SK-N-SH treated with all-trans-retinoic acid at 6 μM for 48 hours (cell line): ENCODE results near the gene LMO7.

Source experiments
- ATAC-seq: fragments of 200-7000 bp; cut with Tn5 transposase; 3 replicates; pipeline ENCODE4 v1.9.1; 2020; ENCODE audit warnings: mild to moderate bottlenecking, moderate library complexity
- ARNTL ChIP-seq: fragments of 450-650 bp; formaldehyde crosslinking; IDR thresholded peaks from 2 replicates; pipeline ENCODE4 v1.5.0; 2020; ENCODE audit warnings: low read depth, mild to moderate bottlenecking, moderate library complexity, borderline replicate concordance
- BACH2 ChIP-seq: fragments of 250-450 bp; sonication (Bioruptor Pico); IDR thresholded peaks from 2 replicates; pipeline ENCODE4 v1.9.0; 2021; ENCODE audit warnings: mild to moderate bottlenecking, borderline replicate concordance
- CREB5 ChIP-seq: fragments of 250-450 bp; sonication (Bioruptor Pico); IDR thresholded peaks from 2 replicates; pipeline ENCODE4 v1.5.1; 2020; ENCODE audit warnings: low read depth, mild to moderate bottlenecking, moderate library complexity
- CSDC2 ChIP-seq: fragments of 250-450 bp; sonication (Bioruptor Pico); IDR thresholded peaks from 2 replicates; pipeline ENCODE4 v1.5.0; 2020; ENCODE audit warnings: mild to moderate bottlenecking, moderate library complexity
- CSRNP3 ChIP-seq: fragments of 250-450 bp; sonication (Bioruptor Pico); IDR thresholded peaks from 2 replicates; pipeline ENCODE4 v1.5.1; 2021; ENCODE audit warnings: mild to moderate bottlenecking, moderate library complexity
- ESRRG ChIP-seq: fragments of 250-450 bp; sonication (Bioruptor Pico); IDR thresholded peaks from 2 replicates; pipeline ENCODE4 v1.6.1; 2021; ENCODE audit warnings: mild to moderate bottlenecking
- GLIS3 ChIP-seq: fragments of 250-450 bp; sonication (Bioruptor Pico); IDR thresholded peaks from 2 replicates; pipeline ENCODE4 v1.5.0; 2020; ENCODE audit warnings: mild to moderate bottlenecking, moderate library complexity
- ISL1 ChIP-seq: fragments of 250-450 bp; sonication (Bioruptor Pico); IDR thresholded peaks from 2 replicates; pipeline ENCODE4 v2.1.2; 2022; ENCODE audit warnings: mild to moderate bottlenecking, moderate library complexity
- OSR1 ChIP-seq: fragments of 250-450 bp; sonication (Bioruptor Pico); IDR thresholded peaks from 2 replicates; pipeline ENCODE4 v1.8.0; 2022; ENCODE audit warnings: moderate library complexity, mild to moderate bottlenecking, inconsistent platforms
- PATZ1 ChIP-seq: fragments of 250-450 bp; sonication (Bioruptor Pico); IDR thresholded peaks from 2 replicates; pipeline ENCODE4 v1.8.0; 2020; ENCODE audit warnings: mild to moderate bottlenecking, moderate library complexity, borderline replicate concordance
- POU6F1 ChIP-seq: fragments of 250-450 bp; sonication (Bioruptor Pico); IDR thresholded peaks from 2 replicates; pipeline ENCODE4 v1.8.0; 2021; ENCODE audit warnings: low read depth, mild to moderate bottlenecking, moderate library complexity, borderline replicate concordance
- PPARA ChIP-seq: fragments of 250-450 bp; sonication (Bioruptor Pico); IDR thresholded peaks from 2 replicates; pipeline ENCODE4 v1.5.0; 2020; ENCODE audit warnings: mild to moderate bottlenecking, borderline replicate concordance
- SNAI2 ChIP-seq: fragments of 250-450 bp; sonication (Bioruptor Pico); IDR thresholded peaks from 2 replicates; pipeline ENCODE4 v1.5.0; 2020; ENCODE audit warnings: mild to moderate bottlenecking, moderate library complexity
- TCF4 ChIP-seq: fragments of 250-450 bp; sonication (Bioruptor Pico); IDR thresholded peaks from 2 replicates; pipeline ENCODE4 v1.8.0; 2021; ENCODE audit warnings: mild to moderate bottlenecking, moderate library complexity, borderline replicate concordance
- TOX ChIP-seq: fragments of 250-450 bp; sonication (Bioruptor Pico); IDR thresholded peaks from 2 replicates; pipeline ENCODE4 v1.8.0; 2021; ENCODE audit warnings: mild to moderate bottlenecking, moderate library complexity, borderline replicate concordance
- ZC3H10 ChIP-seq: fragments of 250-450 bp; sonication (Bioruptor Pico); IDR thresholded peaks from 2 replicates; pipeline ENCODE4 v1.5.1; 2021; ENCODE audit warnings: mild to moderate bottlenecking, moderate library complexity
- ZFP3 ChIP-seq: fragments of 250-450 bp; sonication (Bioruptor Pico); IDR thresholded peaks from 2 replicates; pipeline ENCODE4 v1.5.0; 2020; ENCODE audit warnings: mild to moderate bottlenecking, moderate library complexity
- ZFP30 ChIP-seq: fragments of 450-650 bp; formaldehyde crosslinking; IDR thresholded peaks from 2 replicates; pipeline ENCODE4 v1.5.0; 2022; ENCODE audit warnings: mild to moderate bottlenecking, moderate library complexity
- ZNF565 ChIP-seq: fragments of 450-650 bp; formaldehyde crosslinking; conservative IDR thresholded peaks from 2 replicates; pipeline ENCODE4 v1.5.0; 2020; ENCODE audit warnings: low read depth, mild to moderate bottlenecking, moderate library complexity
- ZNF70 ChIP-seq: fragments of 450-650 bp; formaldehyde crosslinking; IDR thresholded peaks from 2 replicates; pipeline ENCODE4 v1.5.0; 2020; ENCODE audit warnings: mild to moderate bottlenecking, moderate library complexity
- ZNF8 ChIP-seq: fragments of 450-650 bp; formaldehyde crosslinking; IDR thresholded peaks from 2 replicates; pipeline ENCODE4 v1.5.0; 2020; ENCODE audit warnings: mild to moderate bottlenecking, moderate library complexity
- TF ChIP-seq, protein P1 (sequence below): fragments of 250-450 bp; sonication (Bioruptor Pico); IDR thresholded peaks from 2 replicates; pipeline ENCODE4 v1.5.0; 2020; ENCODE audit warnings: mild to moderate bottlenecking, moderate library complexity

LMO7 gene

DNA sequence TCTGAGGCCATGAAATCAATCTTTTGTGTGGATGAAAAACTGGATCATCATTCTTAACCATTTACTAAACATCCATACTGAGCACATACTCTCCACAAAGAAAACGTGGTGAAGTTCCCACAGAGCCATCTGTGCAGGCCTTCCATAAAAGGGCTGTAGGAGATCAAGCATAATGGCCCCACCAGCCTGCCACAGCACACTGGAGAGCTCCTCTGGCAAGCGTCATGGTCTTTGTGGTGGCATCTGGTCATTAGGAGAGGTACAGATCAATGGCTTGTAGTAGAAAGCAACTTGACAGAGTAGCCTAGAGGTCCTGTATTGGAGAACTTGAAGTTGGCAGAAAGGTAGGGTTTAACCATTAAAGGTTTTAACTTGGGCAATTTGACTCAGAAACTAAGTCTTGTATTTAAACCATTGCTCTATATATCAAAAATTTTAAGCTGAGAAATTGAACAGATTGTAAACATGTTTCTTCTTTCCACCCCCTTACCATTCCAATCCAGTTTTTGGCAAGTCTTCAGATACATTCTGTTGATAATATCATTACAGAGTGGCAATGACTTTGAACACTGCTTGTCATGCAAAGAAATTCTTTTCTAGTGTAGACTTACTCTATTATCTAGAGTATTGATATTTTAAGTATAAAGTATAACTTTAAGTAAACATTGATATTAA, 128.3 kb downstream of the LMO7 start:
- no peak for TF ChIP-seq BACH2 (CRISPR knock-in tag)
- TF ChIP-seq TCF4 (CRISPR knock-in tag), result no peak
- TF ChIP-seq TOX (CRISPR knock-in tag), result no peak
- TF ChIP-seq ZC3H10 (CRISPR knock-in tag), result no peak
- TF ChIP-seq ZFP30 (CRISPR knock-in tag), result no peak
- TF ChIP-seq, protein P1, sequence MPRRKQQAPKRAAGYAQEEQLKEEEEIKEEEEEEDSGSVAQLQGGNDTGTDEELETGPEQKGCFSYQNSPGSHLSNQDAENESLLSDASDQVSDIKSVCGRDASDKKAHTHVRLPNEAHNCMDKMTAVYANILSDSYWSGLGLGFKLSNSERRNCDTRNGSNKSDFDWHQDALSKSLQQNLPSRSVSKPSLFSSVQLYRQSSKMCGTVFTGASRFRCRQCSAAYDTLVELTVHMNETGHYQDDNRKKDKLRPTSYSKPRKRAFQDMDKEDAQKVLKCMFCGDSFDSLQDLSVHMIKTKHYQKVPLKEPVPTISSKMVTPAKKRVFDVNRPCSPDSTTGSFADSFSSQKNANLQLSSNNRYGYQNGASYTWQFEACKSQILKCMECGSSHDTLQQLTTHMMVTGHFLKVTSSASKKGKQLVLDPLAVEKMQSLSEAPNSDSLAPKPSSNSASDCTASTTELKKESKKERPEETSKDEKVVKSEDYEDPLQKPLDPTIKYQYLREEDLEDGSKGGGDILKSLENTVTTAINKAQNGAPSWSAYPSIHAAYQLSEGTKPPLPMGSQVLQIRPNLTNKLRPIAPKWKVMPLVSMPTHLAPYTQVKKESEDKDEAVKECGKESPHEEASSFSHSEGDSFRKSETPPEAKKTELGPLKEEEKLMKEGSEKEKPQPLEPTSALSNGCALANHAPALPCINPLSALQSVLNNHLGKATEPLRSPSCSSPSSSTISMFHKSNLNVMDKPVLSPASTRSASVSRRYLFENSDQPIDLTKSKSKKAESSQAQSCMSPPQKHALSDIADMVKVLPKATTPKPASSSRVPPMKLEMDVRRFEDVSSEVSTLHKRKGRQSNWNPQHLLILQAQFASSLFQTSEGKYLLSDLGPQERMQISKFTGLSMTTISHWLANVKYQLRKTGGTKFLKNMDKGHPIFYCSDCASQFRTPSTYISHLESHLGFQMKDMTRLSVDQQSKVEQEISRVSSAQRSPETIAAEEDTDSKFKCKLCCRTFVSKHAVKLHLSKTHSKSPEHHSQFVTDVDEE, result no peak
- TF ChIP-seq ISL1 (CRISPR knock-in tag), result no peak
- no peak for TF ChIP-seq CSRNP3 (CRISPR knock-in tag)
- TF ChIP-seq ARNTL (CRISPR knock-in tag), result no peak
- no peak for TF ChIP-seq CSDC2
- no peak for ATAC-seq

GRCh38 chr13:75764926-75765310, 128.8 kb downstream of the LMO7 start:
- TF ChIP-seq ZFP30 (CRISPR knock-in tag) (no peak), TCF4 (CRISPR knock-in tag) (no peak), ZC3H10 (CRISPR knock-in tag) (no peak), ESRRG (CRISPR knock-in tag) (no peak), OSR1 (CRISPR knock-in tag) (no peak), PPARA (no peak)
- no peak for ATAC-seq

DNA sequence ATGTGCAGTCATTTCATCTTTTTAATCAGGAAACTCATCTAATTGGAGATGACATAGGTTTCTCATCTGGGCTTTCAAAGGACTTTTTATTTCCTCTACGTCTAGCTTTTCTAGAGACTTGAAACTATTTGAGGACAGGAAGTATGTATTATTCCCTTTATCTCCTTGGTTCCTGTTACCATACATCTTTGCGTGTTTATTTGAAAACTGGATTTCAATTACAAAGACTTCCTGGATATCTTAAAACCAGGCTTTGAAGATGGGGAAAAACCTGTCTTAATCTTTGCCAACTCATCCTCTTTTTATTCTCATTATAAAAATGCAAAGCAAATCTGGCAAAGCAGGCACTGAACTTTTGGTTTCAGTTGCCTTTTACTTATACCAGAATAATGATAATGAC, 130.5 kb downstream of the LMO7 start:
- TF ChIP-seq ZNF70 (CRISPR knock-in tag) (no peak), ZFP3 (no peak), GLIS3 (CRISPR knock-in tag) (no peak), TOX (CRISPR knock-in tag) (no peak), OSR1 (CRISPR knock-in tag) (no peak), SNAI2 (CRISPR knock-in tag) (no peak), ISL1 (CRISPR knock-in tag) (no peak)
- no peak for ATAC-seq

- peak; percentile 50 for ATAC-seq
- TF ChIP-seq CSRNP3 (CRISPR knock-in tag), result peak; percentile 68; the same call in 1 of the 2 replicates
- no peak for TF ChIP-seq ZFP3
- TF ChIP-seq OSR1 (CRISPR knock-in tag), result no peak
- TF ChIP-seq ZFP30 (CRISPR knock-in tag), result no peak
- no peak for TF ChIP-seq ZNF70 (CRISPR knock-in tag)
- TF ChIP-seq POU6F1, result no peak
- TF ChIP-seq ZNF8 (CRISPR knock-in tag), result no peak
- TF ChIP-seq SNAI2 (CRISPR knock-in tag), result no peak; the same call in 1 of the 2 replicates
- no peak for TF ChIP-seq PPARA
- TF ChIP-seq TCF4 (CRISPR knock-in tag), result peak; percentile 98
- TF ChIP-seq ZNF565, result no peak
- no peak for TF ChIP-seq ARNTL (CRISPR knock-in tag)
- TF ChIP-seq ESRRG (CRISPR knock-in tag), result no peak
- TF ChIP-seq TOX (CRISPR knock-in tag), result no peak
- no peak; the same call in 1 of the 2 replicates for TF ChIP-seq PATZ1
- TF ChIP-seq BACH2 (CRISPR knock-in tag), result 0 out of 2 replicates have a peak, but pooled peaks have one; percentile 10
- 0 out of 2 replicates have a peak, but pooled peaks have one; percentile 10 for TF ChIP-seq GLIS3 (CRISPR knock-in tag)
- TF ChIP-seq CSDC2, result no peak
- TF ChIP-seq ISL1 (CRISPR knock-in tag), result peak; percentile 78
- no peak for TF ChIP-seq ZC3H10 (CRISPR knock-in tag)
- no peak for TF ChIP-seq CREB5 (CRISPR knock-in tag)
Observed at GRCh38 chr13:75769141-75769905, 133.2 kb downstream of the LMO7 start.
